ENCODE measurements around the gene JAG2.

Gene JAG2

GRCh38 chr14:105165134-105165704 lies 3.4 kb downstream of the JAG2 start:
- DNase-seq, result no peak

GRCh38 chr14:105163040-105163742 lies 5.4 kb downstream of the JAG2 start:
- DNase-seq, result no peak

GRCh38 chr14:105162669-105162979 lies 6.0 kb downstream of the JAG2 start:
- DNase-seq, result no peak

- no peak for DNase-seq
These were observed 6.5 kb downstream of the JAG2 start for GRCh38 chr14:105161964-105162668.

GRCh38 chr14:105161309-105161708 lies 7.3 kb downstream of the JAG2 start:
- DNase-seq, result no peak

- no peak for DNase-seq
These were observed 7.8 kb downstream of the JAG2 start for GRCh38 chr14:105160776-105161175.

- no peak for DNase-seq
These were observed 9.2 kb downstream of the JAG2 start for GRCh38 chr14:105159344-105159743.

- DNase-seq, result no peak
These were observed 9.8 kb downstream of the JAG2 start for GRCh38 chr14:105158794-105159193.

GRCh38 chr14:105157872-105158271 lies 10.7 kb downstream of the JAG2 start:
- DNase-seq, result no peak

GRCh38 chr14:105156414-105157375 lies 11.9 kb downstream of the JAG2 start:
- no peak for DNase-seq

- no peak for DNase-seq
These were observed 12.7 kb downstream of the JAG2 start for GRCh38 chr14:105155681-105156413.

- DNase-seq, result no peak
These were observed 13.4 kb downstream of the JAG2 start for GRCh38 chr14:105155071-105155651.

GRCh38 chr14:105154476-105154871 lies 14.1 kb downstream of the JAG2 start:
- no peak for DNase-seq

GRCh38 chr14:105153739-105154475 lies 14.7 kb downstream of the JAG2 start:
- DNase-seq, result no peak

- no peak for DNase-seq
These were observed 15.2 kb downstream of the JAG2 start for GRCh38 chr14:105153331-105153731.

GRCh38 chr14:105152794-105153241 lies 15.8 kb downstream of the JAG2 start:
- DNase-seq, result no peak

- DNase-seq, result no peak
These were observed 16.5 kb downstream of the JAG2 start for GRCh38 chr14:105151838-105152793.

GRCh38 chr14:105151084-105151837 lies 17.3 kb downstream of the JAG2 start:
- no peak for DNase-seq

GRCh38 chr14:105150368-105151083 lies 18.1 kb downstream of the JAG2 start:
- no peak for DNase-seq

Measured in CD4-positive, alpha-beta T cell treated with Interleukin-1 beta for 1 hour (primary cell).